Measurements from ENCODE around the gene IL18R1.

Gene IL18R1

DNA sequence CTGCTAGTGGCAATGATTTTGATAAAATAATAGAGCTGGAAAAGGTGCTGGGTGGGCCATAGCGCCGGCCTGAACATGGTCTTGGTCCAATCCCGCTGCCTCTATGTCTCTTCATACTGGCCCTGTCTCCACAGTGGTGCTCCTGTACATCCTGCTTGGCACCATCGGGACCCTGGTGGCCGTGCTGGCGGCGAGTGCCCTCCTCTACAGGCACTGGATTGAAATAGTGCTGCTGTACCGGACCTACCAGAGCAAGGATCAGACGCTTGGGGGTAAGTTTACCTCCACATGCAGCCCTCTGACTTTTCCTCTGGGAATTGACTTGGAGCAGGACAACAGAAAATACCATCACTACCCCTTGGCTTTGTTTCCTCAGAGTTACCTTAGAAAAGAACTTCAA is 91.3 kb downstream of the IL18R1 start:
- Histone ChIP-seq H3K4me2 (ENCODE audit: low read depth, low read length) (no peak overlapping the region), H2AFZ (ENCODE audit: low read length) (no peak overlapping the region), H3K27me3 (replicated peaks; ENCODE audit: insufficient read depth, low read length) (no peaks in the 10 kb centered on the region), H4K20me1 (ENCODE audit: insufficient read depth, low read length) (no peaks in the 10 kb centered on the region), H3K9me2 (replicated peaks; ENCODE audit: insufficient read depth, low read length) (no peaks in the 10 kb centered on the region), H3K79me2 (ENCODE audit: low read length) (no peaks in the 10 kb centered on the region), H3K9ac (ENCODE audit: low read length) (no peak overlapping the region), H3K36me3 (replicated peaks; ENCODE audit: insufficient read depth, low read length) (no peaks in the 10 kb centered on the region), H3K4me1 (ENCODE audit: low read length) (no peaks in the 10 kb centered on the region), H3K9me3 (replicated peaks; ENCODE audit: insufficient read depth, low read length) (no peaks in the 10 kb centered on the region), H3K27ac (ENCODE audit: low read length) (no peak overlapping the region), H3K4me3 (ENCODE audit: low read length) (no peak overlapping the region), H3F3A (ENCODE audit: insufficient read depth, low read length) (no peaks in the 10 kb centered on the region)
- no peak for DNase-seq
- no peak for TF ChIP-seq EZH2phosphoT487 (IDR thresholded peaks at IDR 0.05; ENCODE audit: low read length)
- TF ChIP-seq, protein P1, sequence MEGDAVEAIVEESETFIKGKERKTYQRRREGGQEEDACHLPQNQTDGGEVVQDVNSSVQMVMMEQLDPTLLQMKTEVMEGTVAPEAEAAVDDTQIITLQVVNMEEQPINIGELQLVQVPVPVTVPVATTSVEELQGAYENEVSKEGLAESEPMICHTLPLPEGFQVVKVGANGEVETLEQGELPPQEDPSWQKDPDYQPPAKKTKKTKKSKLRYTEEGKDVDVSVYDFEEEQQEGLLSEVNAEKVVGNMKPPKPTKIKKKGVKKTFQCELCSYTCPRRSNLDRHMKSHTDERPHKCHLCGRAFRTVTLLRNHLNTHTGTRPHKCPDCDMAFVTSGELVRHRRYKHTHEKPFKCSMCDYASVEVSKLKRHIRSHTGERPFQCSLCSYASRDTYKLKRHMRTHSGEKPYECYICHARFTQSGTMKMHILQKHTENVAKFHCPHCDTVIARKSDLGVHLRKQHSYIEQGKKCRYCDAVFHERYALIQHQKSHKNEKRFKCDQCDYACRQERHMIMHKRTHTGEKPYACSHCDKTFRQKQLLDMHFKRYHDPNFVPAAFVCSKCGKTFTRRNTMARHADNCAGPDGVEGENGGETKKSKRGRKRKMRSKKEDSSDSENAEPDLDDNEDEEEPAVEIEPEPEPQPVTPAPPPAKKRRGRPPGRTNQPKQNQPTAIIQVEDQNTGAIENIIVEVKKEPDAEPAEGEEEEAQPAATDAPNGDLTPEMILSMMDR (IDR thresholded peaks at IDR 0.05; ENCODE audit: low read length), result no peak
- no peak for TF ChIP-seq EZH2 (optimal IDR thresholded peaks at IDR 0.05; ENCODE audit: low read depth, low read length)

All from MM.1S (cell line).